GM19467 (cell line): ENCODE measurements around the gene SRSF12.
"Not testable (repeated sequence)": the region's sequence is repeated elsewhere in the genome, so short reads cannot be mapped to it uniquely, and the experiment has no call there.

Experiments
- ATAC-seq: cut with Tn5 transposase; IDR thresholded peaks from one replicate; pipeline ENCODE4 v1.9.1; 2021; ENCODE audit warnings: mild to moderate bottlenecking, moderate library complexity; ENCODE audit not compliant: unreplicated experiment

Gene SRSF12

DNA sequence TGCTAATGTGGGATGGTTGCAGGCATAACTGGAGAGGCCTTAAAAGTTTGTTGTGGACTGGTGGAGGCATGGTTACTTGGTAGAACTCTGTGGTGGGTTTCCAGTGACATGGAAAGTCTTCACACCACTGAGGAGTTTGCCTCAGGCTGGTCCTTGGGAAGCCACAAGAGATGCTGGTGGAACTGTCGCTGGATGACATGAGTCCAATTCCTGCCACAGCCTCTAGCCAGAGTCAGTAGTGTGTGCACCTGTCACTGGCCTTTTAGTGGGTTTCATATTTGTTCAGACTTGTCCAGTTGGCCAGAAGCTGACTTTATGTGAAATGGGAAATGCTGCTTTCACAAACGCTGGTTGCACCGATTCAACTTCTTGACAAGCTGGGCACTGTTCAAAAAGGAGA, 13.7 kb upstream of the SRSF12 start:
- ATAC-seq, result no peak

DNA sequence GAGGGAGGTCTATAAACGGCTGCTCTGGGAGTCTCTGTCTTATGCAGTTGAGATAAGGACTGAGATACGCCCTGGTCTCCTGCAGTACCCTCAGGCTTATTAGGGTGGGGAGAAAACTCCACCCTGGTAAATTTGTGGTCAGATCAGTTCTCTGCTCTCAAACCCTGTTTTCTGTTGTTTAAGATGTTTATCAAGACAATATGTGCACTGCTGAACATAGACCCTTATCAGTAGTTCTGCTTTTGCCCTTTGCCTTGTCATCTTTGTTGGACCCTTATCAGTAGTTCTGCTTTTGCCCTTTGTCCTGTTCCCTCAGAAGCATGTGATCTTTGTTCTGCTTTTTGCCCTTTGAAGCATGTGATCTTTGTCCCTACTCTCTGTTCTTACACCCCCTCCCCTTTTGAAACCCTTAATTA, 10.4 kb upstream of the SRSF12 start:
- not testable (repeated sequence) for ATAC-seq

DNA sequence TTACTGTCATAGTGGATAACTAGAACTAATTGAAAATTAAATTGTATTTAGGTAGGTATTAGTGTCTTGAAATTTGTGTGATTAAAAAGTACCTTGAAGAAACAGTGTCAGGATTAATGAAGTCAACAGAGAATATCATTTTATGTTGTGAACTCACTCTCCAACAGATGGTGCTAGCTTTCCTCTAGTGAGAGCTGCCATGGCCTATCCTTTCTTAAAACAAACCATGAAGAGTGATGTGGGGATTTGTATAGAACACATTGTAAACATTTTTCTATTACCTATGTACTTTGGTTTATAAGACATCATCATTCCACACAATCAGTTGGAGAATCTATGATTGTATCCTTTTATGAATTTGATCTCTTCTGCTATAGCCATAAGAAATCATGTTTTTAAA, 4.8 kb upstream of the SRSF12 start:
- ATAC-seq, result no peak

DNA sequence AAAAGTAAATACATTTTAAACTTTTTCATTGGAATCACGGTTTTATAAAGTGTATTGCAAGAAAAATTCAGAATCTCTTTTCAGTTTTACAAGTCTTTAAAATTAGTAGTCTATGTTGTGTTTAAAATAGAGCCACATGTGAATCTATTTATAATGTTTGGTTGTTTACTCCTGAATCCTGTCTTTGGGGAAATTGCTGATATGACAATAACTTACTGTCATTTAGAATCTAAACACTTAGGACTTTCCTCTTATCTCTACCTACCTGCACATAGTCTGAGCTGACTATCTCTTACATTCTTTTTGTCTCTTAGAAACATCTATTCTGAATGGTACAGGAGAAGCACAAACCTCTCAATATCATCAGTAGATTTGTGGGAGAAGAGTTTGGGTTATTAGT, 4.1 kb upstream of the SRSF12 start:
- ATAC-seq, result no peak

DNA sequence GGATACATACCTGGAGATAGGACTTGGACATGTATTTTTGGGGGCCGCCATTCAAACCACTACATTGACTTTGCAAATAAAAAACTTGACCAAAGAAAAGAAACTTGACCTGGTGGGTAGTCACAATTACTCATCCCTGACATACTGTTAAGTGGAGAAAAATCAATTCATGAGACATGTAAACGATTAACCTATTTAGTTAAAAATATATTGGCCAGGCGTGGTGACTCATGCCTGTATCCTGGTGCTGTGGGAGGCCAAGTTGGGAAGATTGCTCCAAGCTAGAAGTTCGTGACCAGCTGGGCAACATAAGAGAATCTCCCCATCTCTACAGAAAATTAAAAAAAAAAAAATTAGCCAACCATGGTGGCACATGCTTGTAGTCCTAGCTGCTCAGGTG, 2.5 kb upstream of the SRSF12 start:
- no peak for ATAC-seq

DNA sequence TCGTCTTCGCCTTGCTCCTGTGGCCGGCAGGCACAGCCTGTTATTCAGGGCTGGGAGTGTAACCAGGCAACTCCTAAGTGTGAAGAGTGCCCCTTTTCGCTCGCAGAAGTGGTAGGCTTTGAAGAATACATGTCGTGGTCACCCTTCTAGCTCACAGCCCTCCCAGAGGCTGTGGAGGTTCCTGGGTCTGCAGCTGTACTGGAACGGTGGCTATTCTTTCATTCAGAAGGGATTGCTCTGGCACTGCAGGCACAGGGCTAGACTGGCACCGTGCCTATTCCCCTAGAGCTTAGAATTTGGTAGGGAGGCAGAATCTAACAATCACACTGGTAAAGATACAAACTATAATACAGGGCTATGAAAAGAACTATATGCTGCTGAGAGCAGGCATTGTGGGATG, 1.1 kb upstream of the SRSF12 start:
- no peak for ATAC-seq

DNA sequence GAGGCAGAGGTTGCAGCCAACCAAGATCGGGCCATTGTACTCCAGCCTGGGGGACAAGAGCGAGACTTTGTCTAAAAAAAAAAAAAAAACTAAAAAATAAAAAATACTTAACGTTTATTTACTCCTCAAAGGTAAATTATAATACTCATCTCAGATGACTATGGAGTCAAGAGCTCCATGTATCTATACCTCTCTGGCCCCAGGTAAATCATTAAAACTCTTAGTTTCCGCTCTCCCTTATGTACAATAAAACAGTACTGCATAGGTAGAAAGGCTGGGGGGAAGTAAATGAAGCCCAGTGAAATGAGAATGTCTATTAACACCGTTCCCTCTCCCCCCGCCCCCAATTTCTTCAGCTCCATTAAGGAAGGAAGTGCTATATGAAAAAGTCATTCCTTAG, 1.2 kb downstream of the SRSF12 start:
- no peak for ATAC-seq

DNA sequence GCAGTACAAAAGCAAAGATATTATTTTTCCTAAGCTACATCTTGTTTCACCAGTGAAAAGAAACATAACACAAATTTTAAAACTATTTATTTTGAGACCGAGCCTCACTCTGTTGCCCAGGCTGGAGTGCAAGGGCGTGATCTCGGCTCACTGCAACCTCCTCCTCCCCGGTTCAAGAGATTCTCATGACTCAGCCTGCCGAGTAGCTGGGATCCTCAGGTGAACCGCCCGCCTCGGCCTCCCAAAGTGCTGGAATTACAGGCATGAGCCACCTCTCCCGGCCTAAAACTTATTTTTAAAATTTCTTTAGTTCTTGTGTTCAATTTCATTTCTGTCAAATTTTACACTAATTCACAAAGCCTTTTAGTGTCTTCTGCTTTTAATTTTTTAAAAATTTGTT, 5.9 kb downstream of the SRSF12 start:
- no peak for ATAC-seq

DNA sequence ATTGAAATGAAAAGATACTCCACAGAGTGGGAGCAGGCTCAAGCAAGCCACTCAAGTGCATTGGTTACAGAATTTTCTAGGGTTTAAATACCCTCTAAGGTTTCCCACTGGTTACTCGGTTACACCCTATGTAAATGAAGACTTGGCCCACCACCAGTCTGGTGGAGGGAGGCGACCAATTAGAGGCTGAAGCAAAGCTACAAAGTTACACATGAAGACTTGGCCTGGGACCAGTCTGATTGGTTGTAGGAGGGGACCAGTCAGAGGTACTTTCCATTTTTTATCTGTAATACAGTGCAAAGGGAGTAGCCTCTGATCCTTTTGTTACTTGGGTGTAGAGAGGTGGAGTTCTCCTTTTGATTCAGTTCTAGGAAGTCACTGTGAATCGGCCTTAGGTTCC, 7.6 kb downstream of the SRSF12 start:
- ATAC-seq, result no peak

DNA sequence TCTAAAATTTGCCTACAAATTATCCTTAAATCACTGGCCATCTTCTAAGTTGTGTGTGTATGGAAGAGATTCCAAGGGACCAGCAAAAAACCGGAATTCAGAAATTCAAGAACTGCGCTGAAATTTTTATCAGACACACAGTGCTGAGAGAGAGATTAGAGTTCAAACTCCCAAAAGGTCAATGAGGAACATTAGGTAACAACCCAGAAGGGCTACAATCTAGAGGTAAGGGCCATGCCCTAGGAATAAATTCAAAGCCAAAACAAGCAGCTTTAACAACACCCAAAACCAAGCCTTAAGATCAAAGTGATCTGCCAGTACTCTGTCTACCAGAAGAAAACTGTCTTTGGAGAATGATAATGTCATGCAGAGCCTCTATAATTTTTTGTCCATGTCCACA, 17.8 kb downstream of the SRSF12 start:
- ATAC-seq, result no peak

DNA sequence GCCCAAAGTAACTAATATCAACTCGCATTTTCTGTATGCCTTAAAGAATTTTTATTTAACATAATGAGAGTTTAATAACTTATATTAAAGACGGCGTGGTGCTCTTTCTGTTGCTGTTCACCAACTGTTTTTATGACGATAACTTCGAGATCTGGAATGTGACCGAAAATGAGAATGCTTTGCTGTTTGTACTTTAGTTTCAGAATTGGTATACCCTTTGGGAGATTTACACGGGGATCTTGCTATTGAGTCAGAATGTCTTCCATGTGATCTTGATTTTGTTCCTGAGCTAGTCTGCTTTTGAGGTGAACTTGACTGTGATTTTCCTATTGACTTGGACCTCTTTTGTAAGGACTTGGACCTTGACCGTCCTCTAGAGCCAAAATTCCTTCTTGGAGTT, 19.4 kb downstream of the SRSF12 start:
- ATAC-seq, result no peak

DNA sequence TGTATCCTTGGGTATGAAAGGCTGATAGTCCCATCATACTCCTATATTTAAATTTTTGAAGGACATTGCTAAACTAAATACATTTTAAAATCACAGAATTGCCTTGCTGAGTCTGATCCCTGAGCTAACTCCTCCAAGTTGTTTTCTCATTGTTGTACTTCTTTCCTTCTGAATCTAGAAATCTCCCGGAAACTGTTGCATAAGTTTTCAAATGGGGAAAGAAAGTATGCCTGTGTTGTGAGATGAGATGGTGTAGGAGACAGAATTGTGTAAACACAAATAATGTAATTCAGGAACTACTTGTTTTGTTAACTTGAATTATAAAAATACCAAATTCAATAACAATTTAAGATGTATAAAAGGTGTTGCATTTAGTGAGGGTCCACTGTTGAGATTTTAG, 30.0 kb downstream of the SRSF12 start:
- ATAC-seq, result no peak

DNA sequence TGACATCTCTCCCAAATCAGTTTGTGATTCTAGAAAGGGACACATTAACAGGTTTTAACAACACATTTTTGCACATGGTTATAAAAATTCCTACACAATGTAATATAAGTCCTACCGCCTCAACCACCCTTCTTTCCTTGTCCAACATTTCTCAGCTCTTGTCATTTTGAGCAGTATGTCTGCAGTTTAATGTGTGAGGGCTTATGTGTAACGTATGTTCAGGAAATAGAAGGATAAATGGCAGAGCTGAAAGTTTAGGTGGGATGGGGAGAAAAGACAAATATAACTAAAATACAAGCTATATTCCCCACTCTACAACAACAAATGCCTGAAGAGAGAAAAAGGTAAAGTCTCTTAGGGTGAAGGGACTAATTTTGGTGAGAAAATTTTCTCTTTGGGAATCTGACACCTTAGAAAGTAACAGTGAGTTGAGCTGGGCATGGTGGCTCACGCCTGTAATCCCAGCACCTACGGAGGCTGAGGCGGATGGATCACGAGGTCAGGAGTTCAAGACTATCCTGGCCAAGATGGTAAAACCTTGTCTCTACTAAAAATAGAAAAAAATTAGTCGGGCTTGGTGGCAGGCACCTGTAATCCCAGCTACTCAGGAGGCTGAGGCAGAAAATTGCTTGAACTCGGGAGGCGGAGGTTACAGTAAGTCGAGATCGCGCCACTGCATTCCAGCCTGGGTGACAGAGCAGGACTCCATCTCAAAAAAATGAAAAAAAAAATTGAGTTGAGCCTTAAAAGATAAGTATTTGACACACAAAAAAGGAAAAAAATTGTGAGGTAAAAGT, 32.3 kb downstream of the SRSF12 start:
- ATAC-seq, result no peak

DNA sequence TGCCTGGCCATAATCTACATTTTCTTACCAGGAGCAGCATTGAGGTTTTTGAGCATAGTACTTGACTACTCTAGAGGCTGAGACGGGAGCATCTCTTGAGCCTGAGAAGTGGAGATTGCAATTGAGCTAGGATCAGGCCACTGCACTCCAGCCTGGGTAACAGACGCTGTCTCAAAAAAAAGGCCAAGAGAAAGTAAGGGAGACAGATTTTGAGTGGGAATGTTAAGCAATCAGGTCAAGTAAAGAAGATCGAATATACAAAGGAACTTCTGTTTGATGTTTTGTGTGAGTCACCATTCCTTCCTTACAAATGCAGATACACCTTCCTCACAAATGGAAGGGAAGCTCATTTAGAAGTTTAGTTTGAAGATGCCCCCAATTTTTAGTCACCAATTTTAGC, 32.9 kb downstream of the SRSF12 start:
- no peak for ATAC-seq

DNA sequence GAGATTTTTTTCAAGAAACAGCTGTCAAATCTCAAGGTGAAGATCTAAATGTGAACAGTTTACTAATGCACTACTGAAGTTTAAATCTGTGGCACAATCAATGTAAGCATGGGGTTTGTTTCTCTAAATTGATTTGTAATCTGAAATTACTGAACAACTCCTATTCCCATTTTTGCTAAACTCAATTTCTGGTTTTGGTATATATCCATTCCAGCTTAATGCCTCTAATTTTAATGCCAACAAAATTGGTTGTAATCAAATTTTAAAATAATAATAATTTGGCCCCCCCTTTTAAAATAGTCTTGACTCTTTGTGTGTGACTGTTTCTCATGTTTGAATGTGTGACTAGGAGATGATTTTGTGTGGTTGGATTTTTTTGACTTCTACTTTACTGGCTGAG, 33.3 kb downstream of the SRSF12 start:
- ATAC-seq, result no peak

DNA sequence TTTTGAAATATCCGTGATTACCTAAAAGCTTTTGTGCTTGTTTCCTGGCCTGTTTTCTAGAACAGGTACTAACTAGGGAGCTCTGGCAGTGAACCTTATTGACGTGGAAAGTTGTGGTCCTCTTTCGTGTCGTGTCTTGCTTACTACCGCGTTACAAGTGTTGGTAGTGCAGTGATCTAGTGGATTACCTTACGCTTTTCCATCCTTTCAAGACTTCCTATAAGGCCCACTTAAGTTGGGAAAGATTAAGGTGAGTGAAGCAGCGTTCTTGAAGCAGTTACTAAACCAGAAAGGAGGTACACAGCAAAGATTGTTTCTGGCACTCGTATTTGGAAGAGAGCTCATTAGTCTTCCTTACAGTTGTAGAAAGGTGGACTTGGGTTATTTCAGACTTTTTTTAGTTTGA, 35.4 kb downstream of the SRSF12 start:
- ATAC-seq, result no peak

DNA sequence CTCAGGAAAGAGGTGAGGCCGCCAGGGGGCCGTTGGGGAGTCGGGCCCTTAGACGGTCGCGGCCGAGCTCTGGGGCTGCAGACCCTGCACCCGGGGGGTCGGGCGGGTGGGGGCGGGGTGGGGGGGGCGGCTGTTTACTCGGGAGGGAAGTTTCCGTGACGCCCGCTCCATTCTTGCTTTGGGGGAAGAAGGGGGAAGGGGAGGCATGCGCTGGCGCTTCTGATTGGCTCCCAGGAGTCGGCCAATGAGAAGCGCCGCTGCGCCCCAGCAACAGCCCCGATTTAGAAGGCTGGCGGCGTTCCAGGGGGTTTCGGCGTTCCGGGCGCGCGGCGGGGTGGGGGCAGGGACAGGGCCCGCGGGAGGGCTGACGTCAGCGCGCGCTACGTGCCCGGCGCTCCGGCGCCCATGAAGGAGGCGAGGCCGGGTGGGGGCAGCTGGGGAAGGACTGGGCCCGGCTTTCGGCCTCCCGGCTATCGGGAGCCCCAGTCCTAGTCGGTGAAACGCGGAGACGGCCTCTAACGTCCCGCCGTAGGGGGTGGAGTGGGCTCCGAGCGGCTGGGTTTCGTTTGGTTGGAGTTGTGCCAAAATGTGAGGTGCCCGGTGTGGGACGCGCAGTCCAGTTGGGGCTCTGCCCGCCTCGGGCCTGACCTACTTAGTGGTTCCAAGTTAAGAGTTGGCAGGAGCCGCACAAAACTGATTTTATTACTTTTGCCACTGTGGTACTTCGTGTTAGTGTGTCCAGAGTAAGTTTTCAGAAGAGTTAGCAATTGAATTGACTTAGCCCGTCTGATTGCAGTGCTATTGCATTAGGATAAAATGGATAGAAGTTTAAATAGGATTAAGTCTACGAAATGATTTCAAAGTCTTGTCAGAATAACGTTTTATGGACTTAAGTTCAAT, 36.2 kb downstream of the SRSF12 start:
- ATAC-seq, result peak; percentile 50

DNA sequence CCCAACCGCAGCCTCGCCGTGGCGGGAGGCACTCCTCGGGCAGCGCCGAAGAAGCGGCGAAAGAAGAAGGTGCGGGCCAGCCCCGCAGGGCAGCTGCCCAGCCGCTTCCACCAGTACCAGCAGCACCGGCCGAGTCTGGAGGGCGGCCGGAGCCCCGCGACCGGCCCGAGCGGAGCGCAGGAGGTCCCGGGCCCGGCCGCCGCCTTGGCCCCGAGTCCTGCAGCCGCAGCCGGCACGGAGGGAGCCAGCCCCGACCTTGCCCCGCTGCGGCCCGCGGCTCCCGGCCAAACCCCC, 36.8 kb downstream of the SRSF12 start:
- ATAC-seq, result peak; percentile 10

DNA sequence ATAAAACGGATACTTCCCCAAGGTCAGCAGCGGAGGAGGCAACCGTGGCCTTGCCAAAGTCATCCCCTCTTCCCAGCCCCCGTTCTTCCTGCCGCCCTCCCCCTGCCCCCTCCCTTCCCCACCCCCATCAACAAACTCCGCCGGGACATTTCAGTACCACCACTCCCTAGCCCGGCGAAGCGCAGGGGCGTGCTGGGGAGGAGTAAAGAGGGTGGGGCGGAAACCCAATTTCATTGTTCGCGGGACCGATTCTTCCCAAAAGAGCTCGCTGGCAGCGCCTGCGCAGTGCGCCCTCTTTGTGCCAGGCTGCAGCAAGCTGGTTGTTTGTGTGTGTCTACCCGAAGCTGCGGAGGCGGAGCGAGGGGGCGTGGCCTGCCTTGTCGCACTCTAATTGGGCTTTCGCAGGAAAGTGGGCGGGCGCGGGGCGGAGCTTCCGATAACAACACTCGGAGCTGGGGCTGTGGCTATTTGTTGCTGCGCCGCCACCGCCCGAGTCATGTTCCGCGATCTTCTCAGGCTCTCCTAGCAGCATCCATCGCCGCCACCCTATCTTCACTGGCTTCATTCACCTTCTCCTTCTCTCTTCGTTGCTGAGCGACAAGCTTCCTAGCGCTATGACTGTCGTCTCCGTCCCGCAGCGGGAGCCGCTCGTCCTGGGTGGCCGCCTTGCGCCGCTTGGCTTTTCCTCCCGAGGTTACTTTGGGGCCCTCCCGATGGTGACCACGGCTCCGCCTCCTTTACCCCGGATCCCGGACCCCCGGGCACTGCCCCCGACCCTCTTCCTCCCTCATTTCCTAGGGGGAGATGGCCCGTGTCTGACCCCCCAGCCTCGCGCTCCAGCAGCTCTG, 37.4 kb downstream of the SRSF12 start, which contains the start of gene PNRC1:
TSS of gene PNRC1 (plus strand) at position 471 of the 848 bp plus-strand sequence. CDS start at position 615, 144 bp downstream.
- peak; percentile 74 for ATAC-seq

DNA sequence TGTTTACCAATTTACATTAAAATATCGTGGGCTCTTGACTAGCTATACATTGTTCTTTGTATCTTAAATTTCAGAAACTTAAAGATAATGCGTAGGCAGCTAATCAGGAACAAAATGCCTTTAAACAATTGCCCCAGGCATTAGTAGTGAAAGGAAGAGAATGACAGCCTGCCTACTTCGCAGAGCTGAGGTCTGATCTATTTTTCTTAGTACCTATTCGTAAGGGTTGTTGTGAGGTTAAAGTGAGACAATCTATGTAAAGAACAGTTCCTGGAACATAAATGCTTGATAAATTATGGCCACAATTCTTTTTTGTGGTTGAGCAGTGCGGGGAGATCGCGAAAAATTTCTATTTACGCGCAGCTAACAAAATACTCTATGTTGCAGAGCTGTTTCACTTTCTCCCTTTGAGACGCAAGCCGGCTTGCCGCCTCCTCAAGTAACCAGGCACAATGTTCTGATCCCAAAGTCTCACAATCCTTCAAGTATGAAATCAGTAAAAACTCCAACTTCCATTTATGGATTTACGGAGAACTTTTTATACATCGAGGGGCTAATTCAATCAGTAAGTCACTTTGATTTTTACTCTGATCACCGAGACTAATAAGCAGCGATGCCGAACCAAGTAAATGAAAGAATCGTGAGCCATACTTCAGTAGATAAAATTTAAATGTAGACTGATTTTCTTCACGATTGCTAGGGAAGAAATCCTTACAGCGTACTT, 38.2 kb downstream of the SRSF12 start:
- no peak for ATAC-seq

DNA sequence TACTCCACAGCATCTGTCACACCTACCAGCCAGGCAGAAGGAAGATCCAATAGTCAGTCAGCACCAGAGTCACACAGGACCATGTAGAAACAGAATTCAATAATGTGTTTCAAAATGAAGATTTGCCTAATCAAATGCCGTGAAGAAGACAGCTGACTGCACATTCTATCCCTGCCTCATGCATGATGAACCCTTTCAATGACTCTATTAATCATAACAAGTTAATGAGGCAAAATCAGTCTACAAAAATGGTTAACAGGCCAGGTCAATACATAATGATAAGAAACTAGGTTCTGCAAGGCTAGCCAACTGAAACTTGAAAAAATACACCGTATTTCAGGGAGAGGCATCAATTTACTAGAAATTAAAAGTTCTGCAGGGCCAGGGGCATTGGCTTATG, 44.0 kb downstream of the SRSF12 start:
- ATAC-seq, result no peak
